Loucy (cell line): ENCODE results near the gene PTMS.

ENCODE experiments used
- H2AFZ ChIP-seq: fragments of 200-600 bp; sonication (generic); 2 replicates; pipeline ENCODE4 v1.6.0; 2016; ENCODE audit warnings: antibody characterized with exemption, mild to moderate bottlenecking, low read length, moderate library complexity
- H3F3A ChIP-seq: fragments of 200-600 bp; 2 replicates; pipeline ENCODE4 v1.6.0; 2016; ENCODE audit warnings: antibody characterized with exemption, low read depth, mild to moderate bottlenecking
- H3K27me3 ChIP-seq: fragments of 200-600 bp; sonication (generic); 2 replicates; pipeline ENCODE4 v1.6.1; 2014; ENCODE audit warnings: low read length, mild to moderate bottlenecking; ENCODE audit not compliant: insufficient read depth, poor library complexity, severe bottlenecking
- H3K36me3 ChIP-seq: fragments of 200-600 bp; sonication (generic); 2 replicates; pipeline ENCODE4 v1.6.1; 2016; ENCODE audit warnings: low read length; ENCODE audit not compliant: insufficient read depth
- H3K4me1 ChIP-seq: fragments of 200-600 bp; sonication (generic); 2 replicates; pipeline ENCODE4 v1.5.1; 2014; ENCODE audit warnings: low read length, mild to moderate bottlenecking; ENCODE audit not compliant: insufficient read depth, poor library complexity, severe bottlenecking
- H3K4me2 ChIP-seq: fragments of 200-600 bp; sonication (generic); 2 replicates; pipeline ENCODE4 v1.6.0; 2014; ENCODE audit warnings: antibody characterized with exemption, low read length, low read depth, mild to moderate bottlenecking; ENCODE audit not compliant: poor library complexity, severe bottlenecking
- H3K4me3 ChIP-seq: fragments of 200-600 bp; sonication (generic); 2 replicates; pipeline ENCODE4 v1.5.1; 2014; ENCODE audit warnings: low read length, mild to moderate bottlenecking, mixed read lengths; ENCODE audit not compliant: poor library complexity, severe bottlenecking
- H3K79me2 ChIP-seq: fragments of 200-600 bp; sonication (generic); 2 replicates; pipeline ENCODE4 v1.6.1; 2014; ENCODE audit warnings: low read length; ENCODE audit not compliant: insufficient read depth
- H3K9ac ChIP-seq: fragments of 200-600 bp; sonication (generic); 2 replicates; pipeline ENCODE4 v1.6.0; 2014; ENCODE audit warnings: mild to moderate bottlenecking, low read depth, low read length, moderate library complexity; ENCODE audit not compliant: poor library complexity, severe bottlenecking
- H3K9me2 ChIP-seq: fragments of 200-600 bp; sonication (generic); replicated peaks from 2 replicates; pipeline ENCODE4 v1.6.1; 2016; ENCODE audit warnings: low read depth, low read length, mixed read lengths
- H3K9me3 ChIP-seq: fragments of 200-600 bp; sonication (generic); 2 replicates; pipeline ENCODE4 v1.6.1; 2014; ENCODE audit warnings: mild to moderate bottlenecking, antibody characterized with exemption, low read length, low read depth; ENCODE audit not compliant: insufficient read depth
- H4K20me1 ChIP-seq: fragments of 200-600 bp; sonication (generic); 2 replicates; pipeline ENCODE4 v1.6.0; 2014; ENCODE audit warnings: antibody characterized with exemption, low read length, mild to moderate bottlenecking; ENCODE audit not compliant: insufficient read depth, poor library complexity, severe bottlenecking
- CTCF ChIP-seq: fragments of 200-600 bp; sonication (generic); conservative IDR thresholded peaks from 2 replicates; pipeline ENCODE4 v1.5.1; 2014; ENCODE audit warnings: mild to moderate bottlenecking, antibody characterized with exemption, low read length
- EZH2phosphoT487 ChIP-seq: fragments of 200-600 bp; IDR thresholded peaks from 2 replicates; pipeline ENCODE4 v1.6.1; 2018; ENCODE audit warnings: antibody characterized with exemption, mild to moderate bottlenecking, moderate library complexity, borderline replicate concordance

The PTMS gene

GRCh38 chr12:6780573-6780972, 14.4 kb downstream of the PTMS start:
- Histone ChIP-seq H3K9ac (no peak overlapping the region), H2AFZ (no peak overlapping the region), H4K20me1 (no peaks in the 10 kb centered on the region), H3K9me3 (no peaks in the 10 kb centered on the region), H3K36me3 (no peaks in the 10 kb centered on the region), H3K4me3 (no peak overlapping the region), H3K9me2 (no peaks in the 10 kb centered on the region), H3K27me3 (no peaks in the 10 kb centered on the region), H3K79me2 (no peaks in the 10 kb centered on the region), H3F3A (no peaks in the 10 kb centered on the region), H3K4me2 (no peak overlapping the region), H3K4me1 (peaks cover 4% of the 10 kb centered on the region)
- TF ChIP-seq CTCF: no peak
- TF ChIP-seq EZH2phosphoT487: no peak

- no peak overlapping the region for H3K9ac ChIP-seq
- no peaks in the 10 kb centered on the region for H3K27me3 ChIP-seq
- no peaks in the 10 kb centered on the region for H3F3A ChIP-seq
- no peak overlapping the region for H3K4me3 ChIP-seq
- H3K9me2 ChIP-seq: no peaks in the 10 kb centered on the region
- H3K4me1 ChIP-seq: peaks cover 13% of the 10 kb centered on the region
- no peak overlapping the region for H2AFZ ChIP-seq
- no peaks in the 10 kb centered on the region for H3K79me2 ChIP-seq
- H3K4me2 ChIP-seq: no peak overlapping the region
- TF ChIP-seq CTCF (no peak), EZH2phosphoT487 (no peak)
- H3K36me3 ChIP-seq: no peaks in the 10 kb centered on the region
- H3K9me3 ChIP-seq: no peaks in the 10 kb centered on the region
- H4K20me1 ChIP-seq: no peaks in the 10 kb centered on the region
Measured at GRCh38 chr12:6782119-6782518, 16.0 kb downstream of the PTMS start.

- peak overlapping the region; percentile 21; the same call in 1 of the 2 replicates for H2AFZ ChIP-seq
- no peaks in the 10 kb centered on the region for H3K9me3 ChIP-seq
- H3K36me3 ChIP-seq: no peaks in the 10 kb centered on the region
- no peaks in the 10 kb centered on the region for H3K9me2 ChIP-seq
- peaks cover 13% of the 10 kb centered on the region for H3K4me1 ChIP-seq
- no peaks in the 10 kb centered on the region for H3K27me3 ChIP-seq
- H3K9ac ChIP-seq: peak overlapping the region; percentile 24
- no peak overlapping the region for H3K4me3 ChIP-seq
- H3K4me2 ChIP-seq: no peak overlapping the region
- H4K20me1 ChIP-seq: no peaks in the 10 kb centered on the region
- H3K79me2 ChIP-seq: no peaks in the 10 kb centered on the region
- no peaks in the 10 kb centered on the region for H3F3A ChIP-seq
- no peak for TF ChIP-seq CTCF
- TF ChIP-seq EZH2phosphoT487: no peak
Measured at GRCh38 chr12:6782850-6783566, 16.8 kb downstream of the PTMS start.
